ENCODE measurements around the gene ESPL1.
"Not testable (repeated sequence)": the region's sequence is repeated elsewhere in the genome, so short reads cannot be mapped to it uniquely, and the experiment has no call there.

Gene ESPL1

GRCh38 chr12:53265783-53266182 is 2.3 kb upstream of the ESPL1 start:
- DNase-seq, result no peak

GRCh38 chr12:53267306-53267998 is 647 bp upstream of the ESPL1 start:
- no peak for DNase-seq

GRCh38 chr12:53268630-53269562 is 797 bp downstream of the ESPL1 start:
- DNase-seq, result no peak

GRCh38 chr12:53274445-53274844 is 6.3 kb downstream of the ESPL1 start:
- no peak for DNase-seq

- no peak for DNase-seq
Observed at GRCh38 chr12:53276511-53276910, 8.4 kb downstream of the ESPL1 start.

GRCh38 chr12:53277981-53278380 is 9.9 kb downstream of the ESPL1 start:
- DNase-seq, result no peak

GRCh38 chr12:53279283-53279869 is 11.3 kb downstream of the ESPL1 start:
- no peak for DNase-seq

- no peak for DNase-seq
Observed at GRCh38 chr12:53279888-53280498, 11.9 kb downstream of the ESPL1 start.

GRCh38 chr12:53286448-53286847 is 18.3 kb downstream of the ESPL1 start:
- DNase-seq, result no peak

- no peak for DNase-seq
Observed at GRCh38 chr12:53287741-53288216, 19.7 kb downstream of the ESPL1 start.

GRCh38 chr12:53288322-53288721 is 20.2 kb downstream of the ESPL1 start:
- no peak for DNase-seq

- DNase-seq, result no peak
Observed at GRCh38 chr12:53289891-53290290, 21.8 kb downstream of the ESPL1 start.

GRCh38 chr12:53290661-53291060 is 22.6 kb downstream of the ESPL1 start:
- no peak for DNase-seq

- DNase-seq, result peak; percentile 74
Observed at GRCh38 chr12:53292426-53292825, 24.3 kb downstream of the ESPL1 start.

GRCh38 chr12:53295070-53295890 is 27.2 kb downstream of the ESPL1 start, which contains the start of gene PFDN5:
Gene PFDN5, plus strand, starts transcription at chr12:53295542. Its CDS starts 26 bp downstream, at chr12:53295568.
- peak; percentile 80 for DNase-seq

- DNase-seq, result no peak
Observed at GRCh38 chr12:53295891-53296219, 27.8 kb downstream of the ESPL1 start.

GRCh38 chr12:53297106-53297505 is 29.0 kb downstream of the ESPL1 start:
- DNase-seq, result not testable (repeated sequence)

GRCh38 chr12:53298164-53298563 is 30.1 kb downstream of the ESPL1 start:
- DNase-seq, result no peak

- DNase-seq, result no peak
Observed at GRCh38 chr12:53299101-53299453, 31.0 kb downstream of the ESPL1 start.

- DNase-seq, result peak; percentile 88
Observed at GRCh38 chr12:53299454-53300180, 31.5 kb downstream of the ESPL1 start, which contains the start of gene MYG1. Gene MYG1, plus strand, starts transcription at chr12:53299695. Its CDS starts 43 bp downstream, at chr12:53299738.

GRCh38 chr12:53300187-53300586 is 32.1 kb downstream of the ESPL1 start:
- no peak for DNase-seq

Data from NCI-H510A (cell line).